ENCODE measurements around the gene HMGN3.
A peak's percentile ranks its signal among the peaks of the same experiment; 100 is the strongest.

Gene HMGN3

DNA sequence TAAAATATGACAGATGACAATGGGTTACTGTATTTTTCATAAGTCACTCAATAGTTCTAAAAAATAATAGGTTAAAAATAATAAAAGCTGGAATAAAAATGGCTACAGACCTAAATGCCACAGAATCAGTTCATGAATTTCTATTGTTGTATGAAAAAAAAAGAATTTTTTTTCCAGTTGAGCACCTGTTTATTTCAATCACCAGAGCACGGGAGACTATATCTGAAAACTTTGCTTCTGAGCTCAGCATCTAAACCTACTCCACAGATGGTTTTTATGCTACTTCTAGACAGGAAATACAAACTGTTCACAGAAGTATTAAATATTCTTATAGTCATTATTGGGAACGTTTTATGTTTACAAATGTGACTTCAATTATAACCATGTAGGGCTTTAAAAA, 50.4 kb downstream of the HMGN3 start:
- no peak for DNase-seq

DNA sequence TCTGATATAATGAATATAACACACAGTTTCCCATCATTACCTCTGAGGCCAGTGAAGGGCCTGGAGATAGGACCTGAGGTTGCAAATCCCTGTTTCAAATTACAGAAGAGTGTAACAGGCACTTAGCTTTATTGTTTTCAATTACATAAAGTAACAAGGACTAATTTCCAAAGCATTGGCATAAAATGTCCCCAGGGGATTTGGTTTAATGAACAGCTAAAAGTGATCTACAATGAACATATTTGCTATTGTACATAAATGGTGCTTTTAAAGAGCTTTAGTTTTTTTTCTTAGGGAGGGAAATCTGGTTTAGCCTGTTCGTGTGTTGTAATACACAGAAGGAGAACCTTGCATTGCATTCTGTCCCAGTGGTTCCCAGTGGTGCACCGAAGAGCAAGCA, 54.4 kb downstream of the HMGN3 start:
- peak; percentile 84 for DNase-seq

GRCh38 chr6:79173378-79173777, 61.1 kb downstream of the HMGN3 start:
- DNase-seq = no peak

DNA sequence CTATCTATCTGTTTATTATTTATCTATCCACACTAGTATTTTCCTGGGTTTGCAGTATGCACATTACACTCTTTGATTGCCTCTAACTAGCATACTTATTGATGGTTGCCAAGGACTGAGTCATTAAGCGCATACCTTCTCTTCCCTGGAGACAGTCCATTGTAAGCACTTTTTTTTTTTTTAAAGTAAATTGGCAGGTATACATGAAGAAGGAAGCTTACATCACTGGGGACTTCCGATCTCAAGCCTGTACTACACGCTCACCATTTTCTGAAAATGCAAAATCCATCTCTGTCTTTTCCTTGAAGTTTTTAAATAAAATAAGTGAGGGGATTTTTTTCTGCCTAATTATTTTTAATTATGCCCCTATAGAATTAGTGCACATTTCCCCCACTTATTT, 63.5 kb downstream of the HMGN3 start:
- DNase-seq = peak; percentile 42

DNA sequence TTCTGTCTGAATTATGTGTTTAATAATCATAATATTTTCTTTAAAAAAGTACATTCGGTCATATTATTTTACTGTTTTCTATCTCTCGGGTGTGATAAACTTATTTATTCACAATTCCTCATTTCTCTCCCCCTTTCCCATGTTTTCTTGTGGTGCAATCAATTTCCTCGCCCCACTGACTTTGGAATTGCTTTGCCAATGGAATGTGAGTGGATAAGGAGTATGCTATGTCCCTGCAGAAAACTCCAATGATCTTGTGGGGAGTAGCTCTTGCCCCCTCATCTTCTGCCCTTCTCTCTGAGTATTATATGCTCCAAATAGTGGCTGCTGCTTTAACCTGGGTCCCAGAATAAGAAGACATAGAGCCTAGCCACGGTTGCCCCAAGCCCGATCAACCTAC, 64.1 kb downstream of the HMGN3 start:
- no peak for DNase-seq

DNA sequence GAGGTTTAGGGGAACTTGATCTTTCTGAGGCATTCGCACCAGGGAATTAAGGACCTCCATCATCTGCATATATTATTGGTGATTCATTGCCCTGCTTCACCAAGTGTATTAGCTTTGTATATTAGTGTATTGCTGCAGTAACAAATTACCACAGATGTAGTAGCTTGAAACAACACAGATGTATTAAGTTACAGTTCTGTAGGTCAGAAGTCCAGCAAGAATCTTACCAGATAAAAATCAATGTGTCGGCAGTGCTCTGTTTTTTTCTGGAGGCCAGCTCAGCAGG, 65.8 kb downstream of the HMGN3 start:
- no peak for DNase-seq

GRCh38 chr6:79167931-79168694, 66.4 kb downstream of the HMGN3 start:
- no peak for DNase-seq

DNA sequence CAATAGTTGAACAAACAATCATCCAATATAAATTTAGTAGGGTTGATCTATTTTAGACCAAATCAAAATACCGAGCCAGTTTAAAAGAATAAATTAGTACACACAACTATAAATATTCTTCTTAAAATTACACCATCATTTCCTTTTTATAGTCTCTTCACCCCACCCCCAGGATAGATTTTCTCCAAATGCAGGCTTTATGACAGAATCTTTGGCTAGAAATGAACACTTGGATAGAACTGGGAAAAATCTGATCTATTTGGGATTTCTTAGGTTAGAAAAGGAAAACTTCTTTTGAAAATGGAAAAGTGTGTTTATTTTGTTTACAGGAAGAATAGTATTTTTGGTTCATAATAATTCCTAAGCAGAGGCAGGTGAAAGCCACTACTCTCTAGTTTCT, 74.6 kb downstream of the HMGN3 start:
- no peak for DNase-seq

DNA sequence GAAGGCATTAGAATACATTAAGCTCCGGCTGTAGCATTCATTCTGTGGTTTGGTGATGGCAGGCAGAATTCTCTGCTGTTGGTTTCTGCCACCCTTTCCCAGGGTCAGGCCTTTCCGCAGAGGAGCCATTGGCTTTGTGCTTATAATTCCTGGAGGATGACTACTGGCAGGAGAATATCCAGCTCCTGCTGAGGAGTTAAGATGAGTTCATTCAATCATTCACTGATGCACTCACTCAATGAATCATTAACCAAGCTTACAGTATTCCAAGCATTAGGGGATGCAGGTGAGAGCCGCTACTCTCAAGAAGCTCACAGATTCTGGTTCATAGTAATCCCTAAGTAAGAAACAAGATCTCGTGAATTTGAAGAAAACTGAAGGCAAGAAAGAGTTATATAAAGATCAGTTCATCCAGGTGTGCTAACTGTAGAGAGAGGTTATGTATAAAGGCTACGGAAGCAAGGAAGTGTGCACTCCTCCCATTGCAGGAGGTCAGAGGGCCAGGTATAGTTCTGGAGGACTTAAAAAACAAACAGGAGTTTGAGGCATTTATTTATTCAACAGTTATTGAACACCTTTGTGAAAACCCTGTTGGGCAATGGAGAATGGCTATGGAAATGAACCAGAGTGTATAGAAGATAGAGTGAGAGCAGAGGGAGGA, 75.5 kb downstream of the HMGN3 start:
- no peak for DNase-seq

DNA sequence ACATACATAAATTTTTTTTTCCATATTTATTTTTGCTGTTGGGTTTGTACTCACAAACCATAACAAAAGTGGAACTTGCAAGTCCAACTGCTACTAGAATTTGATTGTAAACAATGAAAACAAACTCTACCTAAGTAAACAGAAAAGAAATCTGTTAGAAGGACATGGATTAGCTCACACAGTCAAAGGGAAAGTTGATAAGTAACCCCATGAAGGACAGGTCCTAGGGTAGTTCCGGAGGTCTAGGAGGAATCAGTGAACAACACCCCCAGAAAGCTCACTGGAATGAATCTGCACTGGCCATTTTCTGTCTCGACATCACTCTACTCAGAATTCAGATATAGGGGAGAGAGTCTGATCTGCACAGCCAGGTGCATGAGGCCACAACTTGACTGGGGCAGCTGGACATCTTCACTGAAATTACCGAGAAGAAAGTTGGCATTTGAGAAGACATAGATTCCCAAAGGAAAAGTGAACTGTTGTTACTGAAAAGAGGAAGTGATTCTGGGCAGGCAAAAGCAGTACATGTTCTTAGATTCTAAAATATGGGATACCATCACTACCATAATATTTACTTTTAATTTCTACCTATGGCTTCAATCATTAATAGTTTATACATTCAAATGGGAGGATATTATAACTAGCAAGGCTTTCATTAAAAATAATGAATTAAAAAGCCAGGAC, 76.4 kb downstream of the HMGN3 start:
- no peak for DNase-seq

DNA sequence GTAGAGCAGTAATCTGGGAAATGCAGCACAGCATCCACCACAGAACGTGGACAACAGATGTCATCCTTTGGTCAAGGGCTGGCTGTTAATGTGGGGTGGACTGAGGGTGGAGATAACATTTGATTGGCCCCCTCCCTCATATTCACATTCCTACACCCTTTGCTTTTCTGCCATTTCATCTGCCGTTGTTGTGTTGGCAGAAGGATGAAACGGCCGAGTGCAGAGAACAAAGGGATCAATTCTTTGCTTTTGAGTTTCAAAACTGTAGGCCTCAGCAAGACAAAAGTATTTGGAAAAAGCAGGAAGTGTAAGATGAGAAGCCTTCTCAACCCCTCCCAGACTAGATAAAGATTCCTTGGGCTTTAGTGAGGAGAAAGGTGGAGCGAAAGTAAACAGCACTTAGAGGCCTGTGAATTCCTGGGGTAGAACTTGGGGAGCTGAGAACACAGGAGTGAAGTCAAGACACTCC, 82.2 kb downstream of the HMGN3 start:
- no peak for DNase-seq

Data from NCI-H1105 (cell line).